ENCODE results near the gene OR5D16. TPM values are rescaled to one million over a fixed set of nuclear protein-coding genes. Genes with fewer than 3 reads are reported as not detected.

The OR5D16 gene
- polyA plus RNA-seq, 1 donor (not counting 4 experiments of a cell fraction or from before 2014, with no cell fraction given), result not detected

DNA sequence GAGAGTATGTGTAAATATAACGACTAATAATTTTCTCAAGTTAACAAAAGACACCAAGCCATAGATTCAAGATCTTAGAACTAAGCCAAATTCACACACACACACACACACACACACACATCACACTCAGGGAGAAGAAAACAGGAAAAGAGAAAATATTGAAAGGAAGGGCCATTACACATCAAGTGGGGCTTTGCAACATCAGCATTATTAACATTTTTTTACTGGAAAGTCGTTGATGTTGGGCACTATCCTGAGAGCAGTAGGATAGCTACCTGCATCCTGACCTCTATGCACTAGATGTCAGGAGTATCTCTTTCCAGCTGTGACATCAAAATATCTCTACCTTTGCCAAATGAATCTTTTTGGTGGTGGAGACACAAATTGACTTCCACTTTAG lies 8.9 kb downstream of the OR5D16 start:
- H3K79me2 ChIP-seq (ENCODE audit: control insufficient read depth, insufficient read depth, low read length), result no peaks in the 10 kb centered on the region
- H4K20me1 ChIP-seq (ENCODE audit: control insufficient read depth, extremely low read depth, insufficient read depth, low read length), result no peaks in the 10 kb centered on the region
- H3K4me2 ChIP-seq (ENCODE audit: control insufficient read depth, extremely low read depth, insufficient read depth, low read depth, low read length), result no peak overlapping the region
- DNase-seq (ENCODE audit: low read depth, low spot score), result no peak
- dilution Hi-C loops (cut with MboI; ENCODE audit: extremely low pct_ligation_motif_present, low sequenced_read_pairs), result no loop called here
- no peaks in the 10 kb centered on the region for H3K9me1 ChIP-seq (ENCODE audit: control insufficient read depth, extremely low read depth, insufficient read depth, low read length)
- no peaks in the 10 kb centered on the region for H3K27me3 ChIP-seq (ENCODE audit: control insufficient read depth, extremely low read depth, insufficient read depth, low read length)
- FAIRE-seq, result no peak
- no peaks in the 10 kb centered on the region for H3K4me1 ChIP-seq (ENCODE audit: control insufficient read depth, extremely low read depth, insufficient read depth, low read length)
- no peaks in the 10 kb centered on the region for H3K36me3 ChIP-seq (ENCODE audit: control insufficient read depth in 2 of 2, extremely low read depth in 1 of 2, insufficient read depth in 2 of 2, low read length in 2 of 2)
- TF ChIP-seq EZH2 (IDR thresholded peaks at IDR 0.05; ENCODE audit: low read length), result no peak
- TF ChIP-seq, protein P1, sequence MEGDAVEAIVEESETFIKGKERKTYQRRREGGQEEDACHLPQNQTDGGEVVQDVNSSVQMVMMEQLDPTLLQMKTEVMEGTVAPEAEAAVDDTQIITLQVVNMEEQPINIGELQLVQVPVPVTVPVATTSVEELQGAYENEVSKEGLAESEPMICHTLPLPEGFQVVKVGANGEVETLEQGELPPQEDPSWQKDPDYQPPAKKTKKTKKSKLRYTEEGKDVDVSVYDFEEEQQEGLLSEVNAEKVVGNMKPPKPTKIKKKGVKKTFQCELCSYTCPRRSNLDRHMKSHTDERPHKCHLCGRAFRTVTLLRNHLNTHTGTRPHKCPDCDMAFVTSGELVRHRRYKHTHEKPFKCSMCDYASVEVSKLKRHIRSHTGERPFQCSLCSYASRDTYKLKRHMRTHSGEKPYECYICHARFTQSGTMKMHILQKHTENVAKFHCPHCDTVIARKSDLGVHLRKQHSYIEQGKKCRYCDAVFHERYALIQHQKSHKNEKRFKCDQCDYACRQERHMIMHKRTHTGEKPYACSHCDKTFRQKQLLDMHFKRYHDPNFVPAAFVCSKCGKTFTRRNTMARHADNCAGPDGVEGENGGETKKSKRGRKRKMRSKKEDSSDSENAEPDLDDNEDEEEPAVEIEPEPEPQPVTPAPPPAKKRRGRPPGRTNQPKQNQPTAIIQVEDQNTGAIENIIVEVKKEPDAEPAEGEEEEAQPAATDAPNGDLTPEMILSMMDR (optimal IDR thresholded peaks at IDR 0.05 in 1 of 3, IDR thresholded peaks at IDR 0.05 in 1 of 3, conservative IDR thresholded peaks at IDR 0.05 in 1 of 3; ENCODE audit: extremely low read depth in 1 of 3, insufficient read depth in 2 of 3, low read length in 3 of 3), result no peak
- no peak overlapping the region for H3K9ac ChIP-seq (ENCODE audit: control insufficient read depth, extremely low read depth, insufficient read depth, low read length)
- H3K27ac ChIP-seq (ENCODE audit: control insufficient read depth, insufficient read depth, low read length), result no peak overlapping the region
- no peaks in the 10 kb centered on the region for H3K9me3 ChIP-seq (ENCODE audit: control insufficient read depth, low read depth, low read length)
- H2AFZ ChIP-seq (ENCODE audit: control insufficient read depth, low read length), result no peak overlapping the region
- no peak overlapping the region for H3K4me3 ChIP-seq (ENCODE audit: control insufficient read depth in 2 of 3, extremely low read depth in 1 of 3, insufficient read depth in 2 of 3, low read depth in 1 of 3, low read length in 3 of 3)

- H3K36me3 ChIP-seq (ENCODE audit: control insufficient read depth in 2 of 2, extremely low read depth in 1 of 2, insufficient read depth in 2 of 2, low read length in 2 of 2), result no peaks in the 10 kb centered on the region
- dilution Hi-C loops (cut with MboI; ENCODE audit: extremely low pct_ligation_motif_present, low sequenced_read_pairs), result no loop called here
- H2AFZ ChIP-seq (ENCODE audit: control insufficient read depth, low read length), result no peak overlapping the region
These were observed 10.5 kb downstream of the OR5D16 start for GRCh38 chr11:55849037-55849436.

More at GRCh38 chr11:55849037-55849436, 10.5 kb downstream of the OR5D16 start:
- Histone ChIP-seq H4K20me1 (ENCODE audit: control insufficient read depth, extremely low read depth, insufficient read depth, low read length) (no peaks in the 10 kb centered on the region), H3K9ac (ENCODE audit: control insufficient read depth, extremely low read depth, insufficient read depth, low read length) (no peak overlapping the region), H3K4me3 (ENCODE audit: control insufficient read depth in 2 of 3, extremely low read depth in 1 of 3, insufficient read depth in 2 of 3, low read depth in 1 of 3, low read length in 3 of 3) (no peak overlapping the region), H3K4me2 (ENCODE audit: control insufficient read depth, extremely low read depth, insufficient read depth, low read depth, low read length) (no peak overlapping the region), H3K27ac (ENCODE audit: control insufficient read depth, insufficient read depth, low read length) (no peak overlapping the region), H3K79me2 (ENCODE audit: control insufficient read depth, insufficient read depth, low read length) (no peaks in the 10 kb centered on the region), H3K9me3 (ENCODE audit: control insufficient read depth, low read depth, low read length) (no peaks in the 10 kb centered on the region), H3K27me3 (ENCODE audit: control insufficient read depth, extremely low read depth, insufficient read depth, low read length) (no peaks in the 10 kb centered on the region), H3K9me1 (ENCODE audit: control insufficient read depth, extremely low read depth, insufficient read depth, low read length) (no peaks in the 10 kb centered on the region), H3K4me1 (ENCODE audit: control insufficient read depth, extremely low read depth, insufficient read depth, low read length) (no peaks in the 10 kb centered on the region)
- no peak for TF ChIP-seq EZH2 (IDR thresholded peaks at IDR 0.05; ENCODE audit: low read length)
- TF ChIP-seq, protein P1 (optimal IDR thresholded peaks at IDR 0.05 in 1 of 3, IDR thresholded peaks at IDR 0.05 in 1 of 3, conservative IDR thresholded peaks at IDR 0.05 in 1 of 3; ENCODE audit: extremely low read depth in 1 of 3, insufficient read depth in 2 of 3, low read length in 3 of 3), result no peak
- no peak for FAIRE-seq
- DNase-seq (ENCODE audit: low read depth, low spot score), result no peak
